HL-60 (cell line): Measurements from ENCODE around the gene PDE11A.

Source experiments
- GABPA ChIP-seq: IDR thresholded peaks from 2 replicates; pipeline ENCODE4 v1.6.1; 2012; ENCODE audit warnings: low read depth
- POLR2AphosphoS5 ChIP-seq: IDR thresholded peaks from 2 replicates; pipeline ENCODE4 v1.6.1; 2012; ENCODE audit warnings: low read depth
- SPI1 ChIP-seq: IDR thresholded peaks from 2 replicates; pipeline ENCODE4 v1.6.1; 2012; ENCODE audit warnings: low read depth, mild to moderate bottlenecking, borderline replicate concordance
- TF ChIP-seq, protein P1 (sequence below): IDR thresholded peaks from one replicate; pipeline ENCODE4 v1.5.1; 2011; ENCODE audit warnings: low read length, control low read depth, inconsistent platforms; ENCODE audit not compliant: insufficient read depth
- TF ChIP-seq, protein P2 (sequence below): IDR thresholded peaks from 2 replicates; pipeline ENCODE4 v1.6.1; 2012; ENCODE audit warnings: low read depth; ENCODE audit not compliant: insufficient replicate concordance

DNA sequence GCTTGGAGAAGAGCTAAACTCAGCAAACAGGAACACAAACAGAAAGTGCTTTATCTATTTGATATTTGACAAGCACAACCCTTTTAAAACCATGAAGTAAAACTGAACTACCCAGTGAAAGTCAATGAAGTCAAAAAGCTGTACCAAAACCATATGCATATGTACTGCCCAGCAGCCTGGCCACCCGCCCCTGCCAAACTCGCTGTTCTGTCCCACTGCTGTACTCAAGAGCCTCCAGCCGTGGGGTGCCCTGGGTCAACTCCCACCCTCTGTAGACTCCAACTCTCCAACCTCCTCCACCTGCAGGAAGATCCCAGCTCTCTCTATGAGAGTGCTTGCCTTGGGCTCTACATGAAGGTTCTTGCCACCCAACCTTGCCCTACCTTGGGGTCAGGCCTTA is 411.8 kb downstream of the PDE11A start:
- TF ChIP-seq GABPA = no peak
- TF ChIP-seq, protein P1, sequence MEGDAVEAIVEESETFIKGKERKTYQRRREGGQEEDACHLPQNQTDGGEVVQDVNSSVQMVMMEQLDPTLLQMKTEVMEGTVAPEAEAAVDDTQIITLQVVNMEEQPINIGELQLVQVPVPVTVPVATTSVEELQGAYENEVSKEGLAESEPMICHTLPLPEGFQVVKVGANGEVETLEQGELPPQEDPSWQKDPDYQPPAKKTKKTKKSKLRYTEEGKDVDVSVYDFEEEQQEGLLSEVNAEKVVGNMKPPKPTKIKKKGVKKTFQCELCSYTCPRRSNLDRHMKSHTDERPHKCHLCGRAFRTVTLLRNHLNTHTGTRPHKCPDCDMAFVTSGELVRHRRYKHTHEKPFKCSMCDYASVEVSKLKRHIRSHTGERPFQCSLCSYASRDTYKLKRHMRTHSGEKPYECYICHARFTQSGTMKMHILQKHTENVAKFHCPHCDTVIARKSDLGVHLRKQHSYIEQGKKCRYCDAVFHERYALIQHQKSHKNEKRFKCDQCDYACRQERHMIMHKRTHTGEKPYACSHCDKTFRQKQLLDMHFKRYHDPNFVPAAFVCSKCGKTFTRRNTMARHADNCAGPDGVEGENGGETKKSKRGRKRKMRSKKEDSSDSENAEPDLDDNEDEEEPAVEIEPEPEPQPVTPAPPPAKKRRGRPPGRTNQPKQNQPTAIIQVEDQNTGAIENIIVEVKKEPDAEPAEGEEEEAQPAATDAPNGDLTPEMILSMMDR = no peak
- TF ChIP-seq, protein P2, sequence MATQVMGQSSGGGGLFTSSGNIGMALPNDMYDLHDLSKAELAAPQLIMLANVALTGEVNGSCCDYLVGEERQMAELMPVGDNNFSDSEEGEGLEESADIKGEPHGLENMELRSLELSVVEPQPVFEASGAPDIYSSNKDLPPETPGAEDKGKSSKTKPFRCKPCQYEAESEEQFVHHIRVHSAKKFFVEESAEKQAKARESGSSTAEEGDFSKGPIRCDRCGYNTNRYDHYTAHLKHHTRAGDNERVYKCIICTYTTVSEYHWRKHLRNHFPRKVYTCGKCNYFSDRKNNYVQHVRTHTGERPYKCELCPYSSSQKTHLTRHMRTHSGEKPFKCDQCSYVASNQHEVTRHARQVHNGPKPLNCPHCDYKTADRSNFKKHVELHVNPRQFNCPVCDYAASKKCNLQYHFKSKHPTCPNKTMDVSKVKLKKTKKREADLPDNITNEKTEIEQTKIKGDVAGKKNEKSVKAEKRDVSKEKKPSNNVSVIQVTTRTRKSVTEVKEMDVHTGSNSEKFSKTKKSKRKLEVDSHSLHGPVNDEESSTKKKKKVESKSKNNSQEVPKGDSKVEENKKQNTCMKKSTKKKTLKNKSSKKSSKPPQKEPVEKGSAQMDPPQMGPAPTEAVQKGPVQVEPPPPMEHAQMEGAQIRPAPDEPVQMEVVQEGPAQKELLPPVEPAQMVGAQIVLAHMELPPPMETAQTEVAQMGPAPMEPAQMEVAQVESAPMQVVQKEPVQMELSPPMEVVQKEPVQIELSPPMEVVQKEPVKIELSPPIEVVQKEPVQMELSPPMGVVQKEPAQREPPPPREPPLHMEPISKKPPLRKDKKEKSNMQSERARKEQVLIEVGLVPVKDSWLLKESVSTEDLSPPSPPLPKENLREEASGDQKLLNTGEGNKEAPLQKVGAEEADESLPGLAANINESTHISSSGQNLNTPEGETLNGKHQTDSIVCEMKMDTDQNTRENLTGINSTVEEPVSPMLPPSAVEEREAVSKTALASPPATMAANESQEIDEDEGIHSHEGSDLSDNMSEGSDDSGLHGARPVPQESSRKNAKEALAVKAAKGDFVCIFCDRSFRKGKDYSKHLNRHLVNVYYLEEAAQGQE = no peak
- no peak for TF ChIP-seq POLR2AphosphoS5
- no peak for TF ChIP-seq SPI1
